ENCODE measurements around the gene NHSL2. TPM values are rescaled to one million over a fixed set of nuclear protein-coding genes. Genes with fewer than 3 reads are reported as not detected.

Gene NHSL2
- total RNA-seq, 1 donor from 2014 or later: 13.0 TPM

DNA sequence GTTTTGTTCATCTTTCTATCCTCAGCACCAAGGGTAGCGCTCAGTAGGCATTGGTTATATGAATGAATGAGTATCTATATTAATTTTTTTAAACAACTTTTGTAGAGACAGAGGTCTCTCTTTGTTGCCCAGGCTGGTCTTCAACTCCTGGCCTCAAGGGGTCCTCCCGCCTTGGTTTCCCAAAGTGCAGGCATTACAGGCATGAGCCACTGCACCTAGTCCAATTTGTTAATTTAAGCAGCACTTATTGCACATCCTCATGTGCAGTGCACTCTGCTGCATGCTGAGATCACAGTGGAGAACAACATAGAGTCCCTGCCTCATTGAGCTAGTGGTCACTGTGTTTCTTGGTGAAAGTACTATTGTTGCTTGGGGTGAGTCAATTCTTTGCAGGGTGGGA lies 94.4 kb downstream of the NHSL2 start:
- Histone ChIP-seq H3K27me3 (ENCODE audit: insufficient read depth, low read length) (no peaks in the 10 kb centered on the region), H3K27ac (ENCODE audit: low read depth, low read length) (no peak overlapping the region), H4K20me1 (ENCODE audit: insufficient read depth, low read length) (no peaks in the 10 kb centered on the region), H3K36me3 (ENCODE audit: insufficient read depth, low read length) (no peaks in the 10 kb centered on the region), H3K9me3 (ENCODE audit: insufficient read depth, low read depth, low read length) (no peaks in the 10 kb centered on the region), H3K4me1 (ENCODE audit: insufficient read depth, low read length) (peaks cover 21% of the 10 kb centered on the region), H3K4me2 (ENCODE audit: low read length) (peak overlapping the region; percentile 79), H3K4me3 (ENCODE audit: insufficient read depth, low read depth, low read length) (no peak overlapping the region), H2AFZ (ENCODE audit: low read depth, low read length) (no peak overlapping the region), H3K9ac (ENCODE audit: low read length) (no peak overlapping the region), H3K79me2 (ENCODE audit: insufficient read depth, low read length) (no peaks in the 10 kb centered on the region)
- Mint-ChIP-seq H3K36me3 (ENCODE audit: low read depth, unreplicated experiment) (peaks cover 4% of the 10 kb centered on the region), H3K4me1 (ENCODE audit: low read depth, unreplicated experiment) (peaks cover 26% of the 10 kb centered on the region), H3K27me3 (ENCODE audit: low read depth, unreplicated experiment) (no peaks in the 10 kb centered on the region), H3K4me3 (ENCODE audit: unreplicated experiment) (no peak overlapping the region), H3K27ac (ENCODE audit: unreplicated experiment) (no peak overlapping the region), H3K9me3 (ENCODE audit: unreplicated experiment) (no peaks in the 10 kb centered on the region)
- TF ChIP-seq, protein P1, sequence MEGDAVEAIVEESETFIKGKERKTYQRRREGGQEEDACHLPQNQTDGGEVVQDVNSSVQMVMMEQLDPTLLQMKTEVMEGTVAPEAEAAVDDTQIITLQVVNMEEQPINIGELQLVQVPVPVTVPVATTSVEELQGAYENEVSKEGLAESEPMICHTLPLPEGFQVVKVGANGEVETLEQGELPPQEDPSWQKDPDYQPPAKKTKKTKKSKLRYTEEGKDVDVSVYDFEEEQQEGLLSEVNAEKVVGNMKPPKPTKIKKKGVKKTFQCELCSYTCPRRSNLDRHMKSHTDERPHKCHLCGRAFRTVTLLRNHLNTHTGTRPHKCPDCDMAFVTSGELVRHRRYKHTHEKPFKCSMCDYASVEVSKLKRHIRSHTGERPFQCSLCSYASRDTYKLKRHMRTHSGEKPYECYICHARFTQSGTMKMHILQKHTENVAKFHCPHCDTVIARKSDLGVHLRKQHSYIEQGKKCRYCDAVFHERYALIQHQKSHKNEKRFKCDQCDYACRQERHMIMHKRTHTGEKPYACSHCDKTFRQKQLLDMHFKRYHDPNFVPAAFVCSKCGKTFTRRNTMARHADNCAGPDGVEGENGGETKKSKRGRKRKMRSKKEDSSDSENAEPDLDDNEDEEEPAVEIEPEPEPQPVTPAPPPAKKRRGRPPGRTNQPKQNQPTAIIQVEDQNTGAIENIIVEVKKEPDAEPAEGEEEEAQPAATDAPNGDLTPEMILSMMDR (IDR thresholded peaks at IDR 0.05; ENCODE audit: insufficient read depth, low read depth, low read length): no peak
- no peak for TF ChIP-seq EZH2 (IDR thresholded peaks at IDR 0.05; ENCODE audit: insufficient read depth, low read length)
- FAIRE-seq (no peak), DNase-seq (ENCODE audit: low read depth) (no peak)

DNA sequence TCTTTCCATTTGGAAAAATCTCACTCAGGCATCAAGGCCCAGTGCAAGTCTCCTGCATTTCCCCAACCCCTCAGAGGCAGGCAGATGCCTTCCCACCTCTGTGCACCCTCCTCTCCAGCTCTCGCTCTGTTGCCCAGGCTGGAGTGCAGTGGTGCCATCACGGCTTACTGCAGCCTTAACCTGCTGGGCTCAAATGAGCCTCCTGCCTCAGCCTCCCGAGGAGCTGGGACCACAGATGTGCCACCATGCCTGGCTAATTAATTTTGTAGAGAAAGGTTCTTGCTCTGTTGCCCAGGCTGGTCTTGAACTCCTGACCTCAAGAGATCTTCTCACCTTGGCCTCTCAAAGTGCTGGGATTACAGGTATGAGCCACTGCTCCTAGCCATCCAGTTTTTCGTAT lies 95.8 kb downstream of the NHSL2 start:
- H3K27ac ChIP-seq (ENCODE audit: low read depth, low read length): no peak overlapping the region
- H3K27me3 ChIP-seq (ENCODE audit: insufficient read depth, low read length): no peaks in the 10 kb centered on the region
- no peak overlapping the region for H3K4me3 Mint-ChIP-seq (ENCODE audit: unreplicated experiment)
- H3K27me3 Mint-ChIP-seq (ENCODE audit: low read depth, unreplicated experiment): no peaks in the 10 kb centered on the region
- H3K79me2 ChIP-seq (ENCODE audit: insufficient read depth, low read length): no peaks in the 10 kb centered on the region
- no peak overlapping the region for H2AFZ ChIP-seq (ENCODE audit: low read depth, low read length)
- FAIRE-seq: peak; percentile 17
- no peak overlapping the region for H3K9ac ChIP-seq (ENCODE audit: low read length)
- peak overlapping the region; percentile 62 for H3K27ac Mint-ChIP-seq (ENCODE audit: unreplicated experiment)
- peaks cover 20% of the 10 kb centered on the region for H3K4me1 ChIP-seq (ENCODE audit: insufficient read depth, low read length)
- no peak for DNase-seq (ENCODE audit: low read depth)
- H3K9me3 Mint-ChIP-seq (ENCODE audit: unreplicated experiment): no peaks in the 10 kb centered on the region
- H3K9me3 ChIP-seq (ENCODE audit: insufficient read depth, low read depth, low read length): no peaks in the 10 kb centered on the region
- TF ChIP-seq, protein P1 (IDR thresholded peaks at IDR 0.05; ENCODE audit: insufficient read depth, low read depth, low read length): no peak
- no peaks in the 10 kb centered on the region for H4K20me1 ChIP-seq (ENCODE audit: insufficient read depth, low read length)
- H3K4me2 ChIP-seq (ENCODE audit: low read length): no peak overlapping the region
- no peaks in the 10 kb centered on the region for H3K36me3 ChIP-seq (ENCODE audit: insufficient read depth, low read length)
- no peak overlapping the region for H3K4me3 ChIP-seq (ENCODE audit: insufficient read depth, low read depth, low read length)
- peaks cover 6% of the 10 kb centered on the region for H3K36me3 Mint-ChIP-seq (ENCODE audit: low read depth, unreplicated experiment)
- H3K4me1 Mint-ChIP-seq (ENCODE audit: low read depth, unreplicated experiment): peaks cover 14% of the 10 kb centered on the region

DNA sequence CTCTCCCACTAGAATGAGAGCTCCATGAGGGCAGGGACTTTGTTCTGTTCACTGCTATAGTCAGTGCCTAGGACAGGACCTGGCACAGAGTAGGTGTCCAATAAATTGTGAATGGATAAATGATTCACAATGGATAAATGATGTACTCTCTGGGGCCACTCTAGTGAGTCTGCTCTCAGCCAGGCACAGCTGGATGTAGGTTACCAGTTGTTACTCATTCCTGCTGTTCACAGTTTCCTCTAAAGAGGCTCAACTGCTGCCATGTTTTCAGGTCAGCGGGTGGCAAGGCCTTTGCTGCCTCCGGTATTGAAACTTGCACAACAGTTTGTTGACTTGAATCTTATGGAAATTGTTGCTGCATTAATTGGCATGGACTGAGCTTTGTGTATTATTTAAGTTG lies 99.1 kb downstream of the NHSL2 start:
- no peaks in the 10 kb centered on the region for H3K4me1 Mint-ChIP-seq (ENCODE audit: low read depth, unreplicated experiment)

More for the DNA sequence above, 99.1 kb downstream of the NHSL2 start:
- Histone ChIP-seq H3K4me2 (ENCODE audit: low read length) (no peak overlapping the region), H3K79me2 (ENCODE audit: insufficient read depth, low read length) (no peaks in the 10 kb centered on the region), H2AFZ (ENCODE audit: low read depth, low read length) (no peak overlapping the region), H3K27me3 (ENCODE audit: insufficient read depth, low read length) (no peaks in the 10 kb centered on the region), H4K20me1 (ENCODE audit: insufficient read depth, low read length) (no peaks in the 10 kb centered on the region), H3K4me3 (ENCODE audit: insufficient read depth, low read depth, low read length) (no peak overlapping the region), H3K36me3 (ENCODE audit: insufficient read depth, low read length) (no peaks in the 10 kb centered on the region), H3K4me1 (ENCODE audit: insufficient read depth, low read length) (peaks cover 4% of the 10 kb centered on the region), H3K27ac (ENCODE audit: low read depth, low read length) (no peak overlapping the region), H3K9ac (ENCODE audit: low read length) (no peak overlapping the region), H3K9me3 (ENCODE audit: insufficient read depth, low read depth, low read length) (no peaks in the 10 kb centered on the region)
- Mint-ChIP-seq H3K9me3 (ENCODE audit: unreplicated experiment) (no peaks in the 10 kb centered on the region), H3K36me3 (ENCODE audit: low read depth, unreplicated experiment) (peaks cover 6% of the 10 kb centered on the region), H3K27ac (ENCODE audit: unreplicated experiment) (no peak overlapping the region), H3K27me3 (ENCODE audit: low read depth, unreplicated experiment) (no peaks in the 10 kb centered on the region), H3K4me3 (ENCODE audit: unreplicated experiment) (no peak overlapping the region)
- TF ChIP-seq, protein P1 (IDR thresholded peaks at IDR 0.05; ENCODE audit: insufficient read depth, low read depth, low read length): no peak
- TF ChIP-seq EZH2 (IDR thresholded peaks at IDR 0.05; ENCODE audit: insufficient read depth, low read length): no peak
- FAIRE-seq: peak; percentile 69
- no peak for DNase-seq (ENCODE audit: low read depth)
